H1 (cell line): ENCODE measurements around the gene RAD51B. TPM values are rescaled to one million over a fixed set of nuclear protein-coding genes. Genes with fewer than 3 reads are reported as not detected.

ENCODE experiments used
- CTCF ChIA-PET: fragments of 300-600 bp; sonication (Branson Sonifier 250); formaldehyde crosslinking; loops from one replicate; lab custom pipeline; 2021; ENCODE audit not compliant: partially characterized antibody; lab: Charles Lee
- POLR2A ChIA-PET: fragments of 300-600 bp; sonication (Branson Sonifier 250); formaldehyde crosslinking; loops from one replicate; lab custom pipeline; 2021; ENCODE audit warnings: inconsistent platforms; ENCODE audit not compliant: partially characterized antibody; lab: Charles Lee
- DNase-seq, 2 experiments: peaks; one replicate each; pipeline versions ENCODE4 v3.0.0 to v3.0.0-alpha.2; 2010 to 2022; ENCODE audit warnings: low spot score in 2 of 2, low read depth in 1 of 2, mixed read lengths in 1 of 2
- FAIRE-seq: peaks from 2 replicates; lab custom pipeline; 2011; peaks lifted over from hg19 to GRCh38; lab: Jason Lieb, UNC
- H2AFZ ChIP-seq: 2 replicates; pipeline ENCODE4 v1.8.1; 2012; ENCODE audit warnings: low read length, inconsistent platforms
- H2AK5ac ChIP-seq: 2 replicates; pipeline ENCODE4 v1.6.1; 2013; ENCODE audit warnings: low read depth, low read length
- H2BK120ac ChIP-seq: replicated peaks from 2 replicates; pipeline ENCODE3; 2013; ENCODE audit warnings: low read depth, low read length, inconsistent platforms
- H2BK12ac ChIP-seq: 2 replicates; pipeline ENCODE4 v1.6.1; 2013; ENCODE audit warnings: low read depth, low read length
- H2BK15ac ChIP-seq: 2 replicates; pipeline ENCODE4 v1.6.1; 2013; ENCODE audit warnings: low read length
- H2BK20ac ChIP-seq: 2 replicates; pipeline ENCODE4 v1.6.1; 2013; ENCODE audit warnings: low read length
- H2BK5ac ChIP-seq: 2 replicates; pipeline ENCODE4 v1.6.1; 2013; ENCODE audit warnings: low read depth, low read length
- H3K14ac ChIP-seq: 2 replicates; pipeline ENCODE4 v1.6.1; 2013; ENCODE audit warnings: inconsistent platforms; ENCODE audit not compliant: insufficient read length
- H3K18ac ChIP-seq: 2 replicates; pipeline ENCODE4 v1.6.1; 2013; ENCODE audit warnings: low read length; ENCODE audit errors: extremely low read depth
- H3K23ac ChIP-seq: 2 replicates; pipeline ENCODE4 v1.6.1; 2013; ENCODE audit warnings: inconsistent platforms; ENCODE audit not compliant: insufficient read length
- H3K23me2 ChIP-seq: 2 replicates; pipeline ENCODE4 v1.6.1; 2013; ENCODE audit warnings: low read depth, low read length
- H3K27ac ChIP-seq: 2 replicates; pipeline ENCODE4 v1.6.1; 2011; ENCODE audit warnings: low read depth, low read length, inconsistent platforms
- H3K27me3 ChIP-seq, 4 experiments: replicated peaks in 1 of 4; 1 replicate in 1 of 4; 2 replicates in 3 of 4; pipeline versions ENCODE4 v1.6.1 to v1.8.1; 2011 to 2013; ENCODE audit warnings: low read length in 3 of 4, mild to moderate bottlenecking in 3 of 4, inconsistent platforms in 2 of 4, mixed read lengths in 2 of 4, moderate library complexity in 1 of 4; ENCODE audit not compliant: control insufficient read depth in 3 of 4, insufficient read depth in 3 of 4; ENCODE audit errors: extremely low read depth in 1 of 4
- H3K36me3 ChIP-seq, 4 experiments: 2 replicates each; pipeline versions ENCODE4 v1.6.1 to v1.8.1; 2011 to 2013; ENCODE audit warnings: mild to moderate bottlenecking in 4 of 4, low read length in 3 of 4, moderate library complexity in 2 of 4, control low read depth in 1 of 4, inconsistent platforms in 1 of 4; ENCODE audit not compliant: insufficient read depth in 4 of 4, control insufficient read depth in 2 of 4
- H3K4ac ChIP-seq: replicated peaks from 2 replicates; pipeline ENCODE3; 2013; ENCODE audit warnings: low read length, low read depth, mixed read lengths, inconsistent platforms; ENCODE audit not compliant: insufficient read length
- H3K4me1 ChIP-seq, 4 experiments: replicated peaks in 1 of 4; 1 replicate in 1 of 4; 2 replicates in 3 of 4; pipeline versions ENCODE4 v1.6.1 to v1.8.1; 2011 to 2013; ENCODE audit warnings: low read length in 3 of 4, inconsistent platforms in 2 of 4, mixed read lengths in 1 of 4; ENCODE audit not compliant: insufficient read depth in 4 of 4, control insufficient read depth in 3 of 4
- H3K4me2 ChIP-seq, 2 experiments: 2 replicates each; pipeline versions ENCODE4 v1.6.1 to v1.8.1; 2011 to 2013; ENCODE audit warnings: low read depth in 2 of 2, low read length in 2 of 2, control low read depth in 1 of 2, inconsistent platforms in 1 of 2, mild to moderate bottlenecking in 1 of 2; ENCODE audit not compliant: insufficient read depth in 1 of 2
- H3K4me3 ChIP-seq, 4 experiments: fragments of 200-600, 300-600 bp in 1 of 4; sonication (generic), shearing (Covaris generic), sonication (Bioruptor Twin) in 1 of 4; 2 replicates each; pipeline versions ENCODE4 v1.5.1 to v1.8.1; 2011 to 2016; ENCODE audit warnings: low read length in 4 of 4, low read depth in 3 of 4, control low read depth in 2 of 4, inconsistent platforms in 2 of 4, mild to moderate bottlenecking in 2 of 4, mixed read lengths in 1 of 4, moderate library complexity in 1 of 4; ENCODE audit not compliant: insufficient read depth in 2 of 4; ENCODE audit errors: extremely low read depth in 1 of 4
- H3K56ac ChIP-seq: replicated peaks from 2 replicates; pipeline ENCODE3; 2013; ENCODE audit warnings: low read depth, mild to moderate bottlenecking, mixed read lengths, low read length, inconsistent platforms; ENCODE audit not compliant: insufficient read length
- H3K79me1 ChIP-seq: 2 replicates; pipeline ENCODE4 v1.6.1; 2013; ENCODE audit warnings: low read depth, low read length, control low read depth
- H3K79me2 ChIP-seq, 2 experiments: 2 replicates each; pipeline versions ENCODE4 v1.6.1 to v1.8.1; 2012 to 2013; ENCODE audit warnings: low read length in 2 of 2, mild to moderate bottlenecking in 2 of 2, inconsistent platforms in 1 of 2; ENCODE audit not compliant: insufficient read depth in 2 of 2, control insufficient read depth in 1 of 2
- H3K9ac ChIP-seq, 4 experiments: replicated peaks in 1 of 4; 1 replicate in 1 of 4; 2 replicates in 3 of 4; pipeline versions ENCODE4 v1.6.1 to v1.8.1; 2011 to 2013; ENCODE audit warnings: low read depth in 3 of 4, low read length in 3 of 4, control low read depth in 2 of 4, mild to moderate bottlenecking in 2 of 4, moderate library complexity in 2 of 4, inconsistent platforms in 1 of 4; ENCODE audit errors: extremely low read depth in 1 of 4
- H3K9me3 ChIP-seq, 2 experiments: 2 replicates each; pipeline versions ENCODE4 v1.6.1 to v1.8.1; 2012 to 2013; ENCODE audit warnings: mild to moderate bottlenecking in 2 of 2, moderate library complexity in 2 of 2, control low read depth in 1 of 2, inconsistent platforms in 1 of 2, low read depth in 1 of 2, low read length in 1 of 2, mixed read lengths in 1 of 2; ENCODE audit not compliant: insufficient read depth in 2 of 2
- H4K20me1 ChIP-seq, 2 experiments: replicated peaks in 1 of 2; 2 replicates each; pipeline versions ENCODE3 to v1.8.1; 2011 to 2013; ENCODE audit warnings: inconsistent platforms in 2 of 2, low read length in 2 of 2, mild to moderate bottlenecking in 1 of 2; ENCODE audit not compliant: insufficient read depth in 2 of 2, control insufficient read depth in 1 of 2
- H4K5ac ChIP-seq: 2 replicates; pipeline ENCODE4 v1.6.1; 2013; ENCODE audit warnings: low read length, low read depth, mixed read lengths, inconsistent platforms; ENCODE audit not compliant: insufficient read length
- H4K8ac ChIP-seq: 2 replicates; pipeline ENCODE4 v1.8.0; 2013; ENCODE audit warnings: mild to moderate bottlenecking, moderate library complexity, low read length, inconsistent platforms; ENCODE audit not compliant: insufficient read depth; ENCODE audit errors: extremely low read depth
- H4K91ac ChIP-seq: replicated peaks from 2 replicates; pipeline ENCODE3; 2013; ENCODE audit warnings: low read length, mixed read lengths, inconsistent platforms; ENCODE audit not compliant: insufficient read length
- CBX8 ChIP-seq: fragments of 300-800, 300-1000 bp; sonication (generic); IDR thresholded peaks from 2 replicates; pipeline ENCODE4 v1.7.1; 2016; ENCODE audit warnings: low read depth, low read length, borderline replicate concordance
- RFX5 ChIP-seq: IDR thresholded peaks from 2 replicates; pipeline ENCODE4 v1.6.1; 2011; ENCODE audit warnings: low read depth, low read length, improper control_type of control experiment, borderline replicate concordance
- WGBS, 2 experiments: shearing (Covaris generic) in 1 of 2; methylation state at CpG; one replicate each; pipeline versions ENCODE4 v1.1.6 to v1.1.7; 2013 to 2015; ENCODE audit warnings: low lambda C conversion rate in 2 of 2, mixed read lengths in 2 of 2, inconsistent platforms in 1 of 2, low coverage in 1 of 2, missing lambda C conversion rate in 1 of 2; ENCODE audit not compliant: insufficient replicate concordance in 2 of 2, insufficient coverage in 1 of 2, insufficient read length in 1 of 2; ENCODE audit errors: extremely low coverage in 1 of 2, missing lambda C conversion rate in 1 of 2; 5-methylcytosine and 5-hydroxymethylcytosine counted together
- polyA plus RNA-seq, 7 experiments: library from polyadenylated mRNA; depleted of rRNA in 3 of 7; stranded (reverse) in 5 of 7; unstranded in 2 of 7; fragments of >200 nt in 5 of 7; fragments of 200-250 nt in 2 of 7; gene quantifications; 1 replicate in 5 of 7; 2 replicates in 1 of 7; 4 replicates in 1 of 7; pipeline versions ENCODE4 v1.2.1 to v1.2.3, GENCODE V29; 2011 to 2013; ENCODE audit warnings: missing spikeins in 2 of 7, mixed read lengths in 2 of 7
- total RNA-seq: library from RNA; stranded (reverse); fragmentation: NEBNext Ultra II Directional; extraction: Animal tissue kit (Norgen Biotek cat#: 25700); gene quantifications from 2 replicates; pipeline ENCODE4 v1.2.1, GENCODE V29; 2021

RAD51B gene
- total and polyA plus RNA-seq, 2 of the 8 experiments (the other 6 are each of a cell fraction or from before 2014, with no cell fraction given), result 3.9 to 14.9 TPM

GRCh38 chr14:68089146-68089731 lies 269.7 kb downstream of the RAD51B start:
- Histone ChIP-seq H2AFZ (no peak overlapping the region), H3K27me3 (no peaks in the 10 kb centered on the region), H3K18ac (no peak overlapping the region), H3K4me3 (no peak overlapping the region), H4K20me1 (no peaks in the 10 kb centered on the region), H3K14ac (no peak overlapping the region), H3K23me2 (no peaks in the 10 kb centered on the region; the same call in 1 of the 2 replicates)
- WGBS, 2 experiments, result 89% methylated on average over 5 of the region's 5 CpGs; no CpG with 5 or more reads in 1 of the 2 experiments
- TF ChIP-seq CBX8, result no peak
- peak; percentile 49; the same call in 1 of the 2 replicates for TF ChIP-seq RFX5
- TF ChIP-seq, all 59 proteins: peak for 1
- Histone ChIP-seq H4K5ac (no peak overlapping the region), H3K27ac (no peak overlapping the region; the same call in 1 of the 2 replicates), H3K4me1 (peaks cover 0 to 8% (median 2%) of the 10 kb centered on the region in 4 experiments; a peak in 6 of 7 replicates), H3K79me2 (no peaks in the 10 kb centered on the region), H2BK5ac (no peak overlapping the region), H2AK5ac (no peak overlapping the region), H4K91ac (no peak overlapping the region), H3K23ac (no peak overlapping the region), H4K8ac (no peak overlapping the region), H3K4ac (no peak overlapping the region), H3K4me2 (no peak overlapping the region), H2BK12ac (no peak overlapping the region), H3K9ac (no peak overlapping the region), H3K36me3 (no peaks in the 10 kb centered on the region), H2BK120ac (no peak overlapping the region), H2BK20ac (no peak overlapping the region), H2BK15ac (no peak overlapping the region), H3K56ac (no peak overlapping the region), H3K9me3 (no peaks in the 10 kb centered on the region), H3K79me1 (no peaks in the 10 kb centered on the region)
- ChIA-PET CTCF (interaction anchor here (0.6 to 1.5 kb wide), 4 partner anchors 11 to 642 kb away, joined by 3 to 4 read pairs (median 3); no protein-coding TSS in a partner anchor), POLR2A (no interaction called here)
- FAIRE-seq (no peak), DNase-seq (no peak)
